K562 (cell line): ENCODE measurements around the gene ENTPD6. TPM values are rescaled to one million over a fixed set of nuclear protein-coding genes. Genes with fewer than 3 reads are reported as not detected.

Experiments
- ATAC-seq: fragments of 200-7000 bp; cut with Tn5 transposase; 3 replicates; pipeline ENCODE4 v1.9.1; 2020; ENCODE audit warnings: moderate library complexity
- BruUV-seq: library from RNA; stranded (reverse); fragments of 400-500 nt; replicated peaks from 2 replicates; lab custom pipeline; 2021; lab: Mats Ljungman, UMichigan
- CTCF ChIA-PET: fragments of 300-600 bp; formaldehyde crosslinking; extraction: SDS; loops from one replicate; lab custom pipeline; 2021; ENCODE audit warnings: low intra/inter-chr PET ratio; lab: Yijun Ruan, JAX
- POLR2A ChIA-PET: fragments of 300-600, 350-650 bp; sonication (Branson Sonifier 250); formaldehyde crosslinking; extraction: SDS; loops from one replicate; lab custom pipeline; 2021; ENCODE audit warnings: antibody characterized with exemption, inconsistent platforms; lab: Yijun Ruan, JAX
- DNase-seq, 4 experiments: peaks; one replicate each; pipeline versions ENCODE4 v3.0.0 to v3.0.0-alpha.2; 2011 to 2018; ENCODE audit warnings: low spot score in 3 of 4, mixed read lengths in 3 of 4; ENCODE audit errors: extremely low read depth in 1 of 4
- FAIRE-seq: peaks from 2 replicates; lab custom pipeline; 2011; peaks lifted over from hg19 to GRCh38; lab: Jason Lieb, UNC
- H2AFZ ChIP-seq: 2 replicates; pipeline ENCODE4 v1.6.0; 2011; ENCODE audit warnings: low read depth, low read length, control low read depth, inconsistent platforms
- H3K27ac ChIP-seq: fragments of 200-600 bp; 3 replicates; pipeline ENCODE4 v1.8.0; 2011; ENCODE audit warnings: low read depth, mild to moderate bottlenecking, control low read depth, inconsistent platforms, low read length, moderate library complexity, mixed read lengths; ENCODE audit errors: extremely low read depth
- H3K27me3 ChIP-seq, 2 experiments: fragments of 300-600 bp in 1 of 2; 2 replicates in 1 of 2; 3 replicates in 1 of 2; pipeline versions ENCODE4 v1.6.0 to v1.8.0; 2011; ENCODE audit warnings: inconsistent platforms in 2 of 2, low read length in 2 of 2, mild to moderate bottlenecking in 1 of 2, mixed read lengths in 1 of 2, moderate library complexity in 1 of 2; ENCODE audit not compliant: control insufficient read depth in 2 of 2, insufficient read depth in 2 of 2
- H3K36me3 ChIP-seq: fragments of 300-600 bp; 3 replicates; pipeline ENCODE4 v1.8.0; 2011; ENCODE audit warnings: mild to moderate bottlenecking, low read length, inconsistent platforms; ENCODE audit not compliant: control insufficient read depth, insufficient read depth
- H3K4me1 ChIP-seq, 2 experiments: fragments of 200-600 bp in 1 of 2; replicated peaks in 1 of 2; 2 replicates in 1 of 2; 3 replicates in 1 of 2; pipeline versions ENCODE4 v1.5.1 to v1.8.0; 2011; ENCODE audit warnings: inconsistent platforms in 2 of 2, low read length in 2 of 2, mild to moderate bottlenecking in 1 of 2, mixed read lengths in 1 of 2, moderate library complexity in 1 of 2; ENCODE audit not compliant: control insufficient read depth in 2 of 2, insufficient read depth in 2 of 2
- H3K4me2 ChIP-seq: 2 replicates; pipeline ENCODE4 v1.6.1; 2011; ENCODE audit warnings: low read length, control low read depth, inconsistent platforms, mixed read lengths; ENCODE audit not compliant: insufficient read depth
- H3K4me3 ChIP-seq: fragments of 200-600 bp; sonication (generic), shearing (Covaris generic); 2 replicates; pipeline ENCODE4 v1.5.1; 2016; ENCODE audit warnings: control low read depth, inconsistent platforms
- H3K79me2 ChIP-seq: fragments of 200-600 bp; 3 replicates; pipeline ENCODE4 v1.8.0; 2011; ENCODE audit warnings: low read length, inconsistent platforms; ENCODE audit not compliant: control insufficient read depth, insufficient read depth
- H3K9ac ChIP-seq, 2 experiments: 2 replicates each; pipeline versions ENCODE4 v1.6.0 to v1.6.1; 2011; ENCODE audit warnings: low read depth in 2 of 2, low read length in 2 of 2, control low read depth in 1 of 2, inconsistent platforms in 1 of 2, mild to moderate bottlenecking in 1 of 2, mixed read lengths in 1 of 2; ENCODE audit not compliant: insufficient read depth in 1 of 2
- H3K9me1 ChIP-seq: one replicate; pipeline ENCODE4 v1.6.0; 2011; ENCODE audit warnings: inconsistent platforms, mild to moderate bottlenecking, low read length, moderate library complexity; ENCODE audit not compliant: control insufficient read depth, insufficient read depth
- H3K9me3 ChIP-seq: replicated peaks from 2 replicates; pipeline ENCODE4 v1.5.1; 2011; ENCODE audit warnings: low read depth, low read length, inconsistent platforms; ENCODE audit not compliant: control insufficient read depth, insufficient read depth
- H4K20me1 ChIP-seq: replicated peaks from 2 replicates; pipeline ENCODE4 v1.6.1; 2011; ENCODE audit warnings: low read length, inconsistent platforms, mixed read lengths; ENCODE audit not compliant: control insufficient read depth, insufficient read depth
- ARNT ChIP-seq, 2 experiments: fragments of 450-650 bp; IDR thresholded peaks; 2 replicates each; pipeline ENCODE4 v1.6.1; 2016; ENCODE audit warnings: mild to moderate bottlenecking in 1 of 2
- FOXJ3 ChIP-seq: sonication (generic); formaldehyde crosslinking; IDR thresholded peaks from 2 replicates; pipeline ENCODE4 v1.4.0; 2020; ENCODE audit warnings: mild to moderate bottlenecking, missing genetic modification reagents
- GTF2F1 ChIP-seq: IDR thresholded peaks from 2 replicates; pipeline ENCODE4 v1.6.1; 2011; ENCODE audit warnings: low read depth, low read length, improper control_type of control experiment
- MAZ ChIP-seq, 2 experiments: fragments of 450-650 bp in 1 of 2; sonication (generic) in 1 of 2; formaldehyde crosslinking; IDR thresholded peaks in 1 of 2; conservative IDR thresholded peaks in 1 of 2; 2 replicates each; pipeline versions ENCODE4 v1.4.0 to v1.5.0; 2020; ENCODE audit warnings: mild to moderate bottlenecking in 1 of 2, missing genetic modification reagents in 1 of 2
- NR2F6 ChIP-seq: fragments of 450-650 bp; formaldehyde crosslinking; IDR thresholded peaks from 2 replicates; pipeline ENCODE4 v1.4.0; 2020; ENCODE audit warnings: mild to moderate bottlenecking
- PCBP2 ChIP-seq: fragments of 200-400 bp; formaldehyde crosslinking; IDR thresholded peaks from 2 replicates; pipeline ENCODE4 v1.6.1; 2018; ENCODE audit warnings: low read length, low read depth, mild to moderate bottlenecking, moderate library complexity; ENCODE audit not compliant: poor library complexity, severe bottlenecking
- POLR2AphosphoS5 ChIP-seq: IDR thresholded peaks from 2 replicates; pipeline ENCODE4 v1.6.1; 2011; ENCODE audit warnings: mild to moderate bottlenecking, low read depth, low read length, moderate library complexity; ENCODE audit not compliant: control insufficient read depth, insufficient read depth
- TOE1 ChIP-seq, 2 experiments: fragments of 450-650 bp in 1 of 2; sonication (generic) in 1 of 2; formaldehyde crosslinking in 1 of 2; IDR thresholded peaks; 2 replicates each; pipeline versions ENCODE4 v1.7.1 to v1.8.0; 2016 to 2022; ENCODE audit warnings: borderline replicate concordance in 2 of 2, mild to moderate bottlenecking in 2 of 2, antibody characterized with exemption in 1 of 2, inconsistent platforms in 1 of 2, low read depth in 1 of 2, missing genetic modification reagents in 1 of 2, moderate library complexity in 1 of 2
- ZKSCAN1 ChIP-seq: fragments of 150-350 bp; IDR thresholded peaks from 2 replicates; pipeline ENCODE4 v1.6.1; 2016; ENCODE audit warnings: low read depth, low read length
- ZNF311 ChIP-seq: fragments of 250-450 bp; sonication (Bioruptor Pico); IDR thresholded peaks from 2 replicates; pipeline ENCODE4 v1.4.0; 2020; ENCODE audit warnings: mild to moderate bottlenecking, moderate library complexity
- ZNF785 ChIP-seq: fragments of 250-450 bp; sonication (Bioruptor Pico); IDR thresholded peaks from 2 replicates; pipeline ENCODE4 v1.4.0; 2020; ENCODE audit warnings: mild to moderate bottlenecking
- WGBS: fragments of 100-300 bp; shearing (Covaris generic); methylation state at CpG from one replicate; pipeline ENCODE4 v1.1.6; 2016; ENCODE audit warnings: low coverage, mixed read lengths; ENCODE audit not compliant: insufficient coverage; ENCODE audit errors: missing lambda C conversion rate; 5-methylcytosine and 5-hydroxymethylcytosine counted together
- in situ Hi-C: fragments of 300-500 bp; cut with MboI; formaldehyde crosslinking; loops from 4 replicates; pipeline ENCODE4 v1.15.0; 2018; ENCODE audit warnings: inconsistent platforms, mixed read lengths
- intact Hi-C: fragments of 100-400 bp; cut with micrococcal nuclease; formaldehyde crosslinking; loops from 2 replicates; pipeline ENCODE4 v1.14.2; 2022
- polyA plus RNA-seq, 8 experiments: library from polyadenylated mRNA; depleted of rRNA in 4 of 8; stranded (reverse) in 5 of 8; unstranded in 3 of 8; fragments of >200 nt; fragmentation: Nextera tagmentation in 2 of 8; fragmentation: Illumina TruSeq in 1 of 8; extraction: Ambion mirVana in 2 of 8; extraction: Trizol in 1 of 8; gene quantifications; 2 replicates each; pipeline versions ENCODE4 v1.2.1 to v1.2.3, GENCODE V29; 2011 to 2014; ENCODE audit warnings: inconsistent platforms in 1 of 8, missing spikeins in 1 of 8
- total RNA-seq, 7 experiments: library from RNA; depleted of rRNA in 6 of 7; stranded (reverse); fragments of >200 nt in 6 of 7; fragmentation: Illumina TruSeq in 2 of 7; extraction: Trizol in 2 of 7; gene quantifications; 2 replicates each; pipeline versions ENCODE4 v1.2.1 to v1.2.3, GENCODE V29; 2011 to 2021; ENCODE audit warnings: low replicate concordance in 1 of 7
- TF ChIP-seq, protein P1 (sequence below): sonication (generic); formaldehyde crosslinking; IDR thresholded peaks from 2 replicates; pipeline ENCODE4 v1.8.0; 2022; ENCODE audit warnings: missing genetic modification reagents, mild to moderate bottlenecking, borderline replicate concordance
- TF ChIP-seq, protein P2 (sequence below): fragments of 200-800 bp; sonication (Bioruptor generic); IDR thresholded peaks from 2 replicates; pipeline ENCODE4 v1.6.1; 2017; ENCODE audit warnings: missing genetic modification characterization, missing compliant biosample characterization
- TF ChIP-seq, protein P3 (sequence below): fragments of 250-450 bp; sonication (Bioruptor Pico); IDR thresholded peaks from 2 replicates; pipeline ENCODE4 v1.5.1; 2021; ENCODE audit warnings: mild to moderate bottlenecking
- TF ChIP-seq, protein P4 (sequence below): sonication (generic); formaldehyde crosslinking; IDR thresholded peaks from 2 replicates; pipeline ENCODE4 v1.8.0; 2022; ENCODE audit warnings: mild to moderate bottlenecking, missing genetic modification reagents

ENTPD6 gene
- total and polyA plus RNA-seq, 9 of the 15 experiments (the other 6 are each of a cell fraction or from before 2014, with no cell fraction given) = 0.82 to 36.8 (median 22.4) TPM

- in situ Hi-C loops = loop anchor here (10.0 kb wide), 1 partner anchor 169 kb away; no protein-coding TSS in a partner anchor
- no peak overlapping the region for H3K4me3 ChIP-seq
- no peaks in the 10 kb centered on the region for H3K36me3 ChIP-seq
- H3K27me3 ChIP-seq = 0 out of 5 replicates have a peak, but pooled peaks cover 0 to 8% of the 10 kb centered on the region in 2 experiments
- H3K79me2 ChIP-seq = no peaks in the 10 kb centered on the region
- H4K20me1 ChIP-seq = no peaks in the 10 kb centered on the region
- ChIA-PET POLR2A (no interaction called here), CTCF (no interaction called here)
- DNase-seq = no peak
- no peaks in the 10 kb centered on the region for H3K9me3 ChIP-seq
- no peak overlapping the region for H3K9ac ChIP-seq
- no peak overlapping the region for H2AFZ ChIP-seq
- H3K4me2 ChIP-seq = no peak overlapping the region
- H3K27ac ChIP-seq = no peak overlapping the region
- TF ChIP-seq, protein P1, sequence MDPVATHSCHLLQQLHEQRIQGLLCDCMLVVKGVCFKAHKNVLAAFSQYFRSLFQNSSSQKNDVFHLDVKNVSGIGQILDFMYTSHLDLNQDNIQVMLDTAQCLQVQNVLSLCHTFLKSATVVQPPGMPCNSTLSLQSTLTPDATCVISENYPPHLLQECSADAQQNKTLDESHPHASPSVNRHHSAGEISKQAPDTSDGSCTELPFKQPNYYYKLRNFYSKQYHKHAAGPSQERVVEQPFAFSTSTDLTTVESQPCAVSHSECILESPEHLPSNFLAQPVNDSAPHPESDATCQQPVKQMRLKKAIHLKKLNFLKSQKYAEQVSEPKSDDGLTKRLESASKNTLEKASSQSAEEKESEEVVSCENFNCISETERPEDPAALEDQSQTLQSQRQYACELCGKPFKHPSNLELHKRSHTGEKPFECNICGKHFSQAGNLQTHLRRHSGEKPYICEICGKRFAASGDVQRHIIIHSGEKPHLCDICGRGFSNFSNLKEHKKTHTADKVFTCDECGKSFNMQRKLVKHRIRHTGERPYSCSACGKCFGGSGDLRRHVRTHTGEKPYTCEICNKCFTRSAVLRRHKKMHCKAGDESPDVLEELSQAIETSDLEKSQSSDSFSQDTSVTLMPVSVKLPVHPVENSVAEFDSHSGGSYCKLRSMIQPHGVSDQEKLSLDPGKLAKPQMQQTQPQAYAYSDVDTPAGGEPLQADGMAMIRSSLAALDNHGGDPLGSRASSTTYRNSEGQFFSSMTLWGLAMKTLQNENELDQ (CRISPR knock-in tag) = no peak
- TF ChIP-seq, protein P2, sequence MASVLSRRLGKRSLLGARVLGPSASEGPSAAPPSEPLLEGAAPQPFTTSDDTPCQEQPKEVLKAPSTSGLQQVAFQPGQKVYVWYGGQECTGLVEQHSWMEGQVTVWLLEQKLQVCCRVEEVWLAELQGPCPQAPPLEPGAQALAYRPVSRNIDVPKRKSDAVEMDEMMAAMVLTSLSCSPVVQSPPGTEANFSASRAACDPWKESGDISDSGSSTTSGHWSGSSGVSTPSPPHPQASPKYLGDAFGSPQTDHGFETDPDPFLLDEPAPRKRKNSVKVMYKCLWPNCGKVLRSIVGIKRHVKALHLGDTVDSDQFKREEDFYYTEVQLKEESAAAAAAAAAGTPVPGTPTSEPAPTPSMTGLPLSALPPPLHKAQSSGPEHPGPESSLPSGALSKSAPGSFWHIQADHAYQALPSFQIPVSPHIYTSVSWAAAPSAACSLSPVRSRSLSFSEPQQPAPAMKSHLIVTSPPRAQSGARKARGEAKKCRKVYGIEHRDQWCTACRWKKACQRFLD (CRISPR knock-in tag) = no peak
- TF ChIP-seq ZNF311 (CRISPR knock-in tag) (no peak), GTF2F1 (no peak), FOXJ3 (CRISPR knock-in tag) (no peak), NR2F6 (CRISPR knock-in tag) (no peak), TOE1 (IDR thresholded peaks at IDR 0.05; ENCODE audit: borderline replicate concordance) (no peak), TOE1 (CRISPR knock-in tag; IDR thresholded peaks at IDR 0.05; ENCODE audit: borderline replicate concordance, low read depth) (no peak), PCBP2 (no peak), MAZ (CRISPR knock-in tag; conservative IDR thresholded peaks at IDR 0.05 in 1 of 2, IDR thresholded peaks at IDR 0.05 in 1 of 2) (no peak), ZNF785 (CRISPR knock-in tag) (no peak), ARNT (IDR thresholded peaks at IDR 0.05) (no peak), ZKSCAN1 (no peak), POLR2AphosphoS5 (no peak)
- TF ChIP-seq, protein P3, sequence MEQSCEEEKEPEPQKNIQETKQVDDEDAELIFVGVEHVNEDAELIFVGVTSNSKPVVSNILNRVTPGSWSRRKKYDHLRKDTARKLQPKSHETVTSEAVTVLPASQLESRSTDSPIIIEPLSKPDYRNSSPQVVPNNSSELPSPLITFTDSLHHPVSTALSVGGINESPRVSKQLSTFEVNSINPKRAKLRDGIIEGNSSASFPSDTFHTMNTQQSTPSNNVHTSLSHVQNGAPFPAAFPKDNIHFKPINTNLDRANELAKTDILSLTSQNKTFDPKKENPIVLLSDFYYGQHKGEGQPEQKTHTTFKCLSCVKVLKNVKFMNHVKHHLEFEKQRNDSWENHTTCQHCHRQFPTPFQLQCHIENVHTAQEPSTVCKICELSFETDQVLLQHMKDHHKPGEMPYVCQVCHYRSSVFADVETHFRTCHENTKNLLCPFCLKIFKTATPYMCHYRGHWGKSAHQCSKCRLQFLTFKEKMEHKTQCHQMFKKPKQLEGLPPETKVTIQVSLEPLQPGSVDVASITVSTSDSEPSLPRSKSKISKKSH (CRISPR knock-in tag) = no peak
- TF ChIP-seq, protein P4, sequence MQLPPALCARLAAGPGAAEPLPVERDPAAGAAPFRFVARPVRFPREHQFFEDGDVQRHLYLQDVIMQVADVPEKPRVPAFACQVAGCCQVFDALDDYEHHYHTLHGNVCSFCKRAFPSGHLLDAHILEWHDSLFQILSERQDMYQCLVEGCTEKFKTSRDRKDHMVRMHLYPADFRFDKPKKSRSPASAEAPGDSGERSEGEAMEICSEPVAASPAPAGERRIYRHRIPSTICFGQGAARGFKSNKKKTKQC (CRISPR knock-in tag) = no peak
- TF ChIP-seq, all 486 proteins: peak for 0
- ATAC-seq = no peak
- intact Hi-C loops = loop anchor here (10.0 kb wide), 1 partner anchor 99 kb away; no protein-coding TSS in a partner anchor
- Histone ChIP-seq H3K4me1 (no peaks in the 10 kb centered on the region), H3K9me1 (no peaks in the 10 kb centered on the region)
- 0% methylated on average over 2 of the region's 2 CpGs for WGBS
- no peak for FAIRE-seq
- BruUV-seq = no TSS peak
Measured at GRCh38 chr20:25173321-25173720, 22.2 kb upstream of the ENTPD6 start.
